Loucy (cell line): ENCODE data around the gene TECPR2.

Experiments used
- CTCF ChIP-seq: fragments of 200-600 bp; sonication (generic); conservative IDR thresholded peaks from 2 replicates; pipeline ENCODE4 v1.5.1; 2014; ENCODE audit warnings: mild to moderate bottlenecking, antibody characterized with exemption, low read length
- EZH2phosphoT487 ChIP-seq: fragments of 200-600 bp; IDR thresholded peaks from 2 replicates; pipeline ENCODE4 v1.6.1; 2018; ENCODE audit warnings: antibody characterized with exemption, mild to moderate bottlenecking, moderate library complexity, borderline replicate concordance

- TF ChIP-seq CTCF (no peak), EZH2phosphoT487 (no peak)
These were observed 82.9 kb downstream of the TECPR2 start for GRCh38 chr14:102445641-102446040.
